WTC11 (cell line): ENCODE measurements around the gene ATP11A.

Experiments
- CTCF ChIP-seq: fragments of 200-600 bp; IDR thresholded peaks from 2 replicates; pipeline ENCODE4 v1.8.0; 2022; ENCODE audit warnings: antibody characterized with exemption
- FOXP1 ChIP-seq: sonication (generic); formaldehyde crosslinking; IDR thresholded peaks from 2 replicates; pipeline ENCODE4 v1.8.0; 2022; ENCODE audit warnings: missing genetic modification reagents, mild to moderate bottlenecking, moderate library complexity, borderline replicate concordance
- HMGXB4 ChIP-seq: sonication (generic); formaldehyde crosslinking; IDR thresholded peaks from 2 replicates; pipeline ENCODE4 v1.8.1; 2023; ENCODE audit warnings: mild to moderate bottlenecking, moderate library complexity, missing genetic modification reagents
- JUN ChIP-seq: sonication (generic); formaldehyde crosslinking; IDR thresholded peaks from 2 replicates; pipeline ENCODE4 v1.8.0; 2023; ENCODE audit warnings: mild to moderate bottlenecking, missing genetic modification reagents
- MLX ChIP-seq: sonication (generic); formaldehyde crosslinking; IDR thresholded peaks from 2 replicates; pipeline ENCODE4 v1.8.1; 2023; ENCODE audit warnings: mild to moderate bottlenecking, missing genetic modification reagents, moderate library complexity
- NFYB ChIP-seq: sonication (generic); formaldehyde crosslinking; conservative IDR thresholded peaks from 2 replicates; pipeline ENCODE4 v1.8.0; 2022; ENCODE audit warnings: low read depth, missing genetic modification reagents
- SMAD3 ChIP-seq: sonication (generic); formaldehyde crosslinking; IDR thresholded peaks from 2 replicates; pipeline ENCODE4 v1.8.0; 2022; ENCODE audit warnings: missing genetic modification reagents, mild to moderate bottlenecking, borderline replicate concordance

- TF ChIP-seq CTCF = no peak
- TF ChIP-seq HMGXB4 (CRISPR knock-in tag) = no peak
- no peak for TF ChIP-seq NFYB (CRISPR knock-in tag)
- TF ChIP-seq MLX (CRISPR knock-in tag) = no peak
- TF ChIP-seq JUN = no peak
- no peak for TF ChIP-seq FOXP1 (CRISPR knock-in tag)
- TF ChIP-seq SMAD3 (CRISPR knock-in tag) = no peak
Observed at GRCh38 chr13:112768795-112769481, 79.1 kb downstream of the ATP11A start.
